Measurements from ENCODE around the gene RPA3.
A peak's percentile ranks its signal among the peaks of the same experiment; 100 is the strongest.

Gene RPA3

GRCh38 chr7:7718492-7718891, at the start of gene RPA3:
Gene RPA3, minus strand, starts transcription at chr7:7718607. Its CDS starts 78,189 bp downstream, at chr7:7640418.
- peak; percentile 51 for DNase-seq

- DNase-seq: no peak
Observed at GRCh38 chr7:7766671-7767070, 48.3 kb upstream of the RPA3 start.

- no peak for DNase-seq
Observed at GRCh38 chr7:7765422-7765821, 47.0 kb upstream of the RPA3 start.

- no peak for DNase-seq
Observed at GRCh38 chr7:7764520-7765396, 46.4 kb upstream of the RPA3 start.

- no peak for DNase-seq
Observed at GRCh38 chr7:7761974-7762779, 43.8 kb upstream of the RPA3 start.

GRCh38 chr7:7761340-7761973, 43.0 kb upstream of the RPA3 start:
- peak; percentile 33 for DNase-seq

- DNase-seq: no peak
Observed at GRCh38 chr7:7757576-7757975, 39.2 kb upstream of the RPA3 start.

- no peak for DNase-seq
Observed at GRCh38 chr7:7756577-7756976, 38.2 kb upstream of the RPA3 start.

- no peak for DNase-seq
Observed at GRCh38 chr7:7751243-7752092, 33.1 kb upstream of the RPA3 start.

- no peak for DNase-seq
Observed at GRCh38 chr7:7750571-7751242, 32.3 kb upstream of the RPA3 start.

GRCh38 chr7:7746458-7746857, 28.1 kb upstream of the RPA3 start:
- no peak for DNase-seq

- DNase-seq: no peak
Observed at GRCh38 chr7:7745966-7746365, 27.6 kb upstream of the RPA3 start.

GRCh38 chr7:7745258-7745657, 26.9 kb upstream of the RPA3 start:
- DNase-seq: no peak

GRCh38 chr7:7742223-7742622, 23.8 kb upstream of the RPA3 start:
- DNase-seq: no peak

GRCh38 chr7:7740037-7740355, 21.6 kb upstream of the RPA3 start:
- DNase-seq: no peak

GRCh38 chr7:7739204-7740036, 21.0 kb upstream of the RPA3 start:
- DNase-seq: no peak

GRCh38 chr7:7738622-7739021, 20.2 kb upstream of the RPA3 start:
- DNase-seq: no peak

- no peak for DNase-seq
Observed at GRCh38 chr7:7738177-7738576, 19.8 kb upstream of the RPA3 start.

- no peak for DNase-seq
Observed at GRCh38 chr7:7737674-7738073, 19.3 kb upstream of the RPA3 start.

GRCh38 chr7:7736671-7737070, 18.3 kb upstream of the RPA3 start:
- no peak for DNase-seq

- DNase-seq: no peak
Observed at GRCh38 chr7:7732621-7733281, 14.3 kb upstream of the RPA3 start.
